ENCODE results near the gene VPS9D1.

DNA sequence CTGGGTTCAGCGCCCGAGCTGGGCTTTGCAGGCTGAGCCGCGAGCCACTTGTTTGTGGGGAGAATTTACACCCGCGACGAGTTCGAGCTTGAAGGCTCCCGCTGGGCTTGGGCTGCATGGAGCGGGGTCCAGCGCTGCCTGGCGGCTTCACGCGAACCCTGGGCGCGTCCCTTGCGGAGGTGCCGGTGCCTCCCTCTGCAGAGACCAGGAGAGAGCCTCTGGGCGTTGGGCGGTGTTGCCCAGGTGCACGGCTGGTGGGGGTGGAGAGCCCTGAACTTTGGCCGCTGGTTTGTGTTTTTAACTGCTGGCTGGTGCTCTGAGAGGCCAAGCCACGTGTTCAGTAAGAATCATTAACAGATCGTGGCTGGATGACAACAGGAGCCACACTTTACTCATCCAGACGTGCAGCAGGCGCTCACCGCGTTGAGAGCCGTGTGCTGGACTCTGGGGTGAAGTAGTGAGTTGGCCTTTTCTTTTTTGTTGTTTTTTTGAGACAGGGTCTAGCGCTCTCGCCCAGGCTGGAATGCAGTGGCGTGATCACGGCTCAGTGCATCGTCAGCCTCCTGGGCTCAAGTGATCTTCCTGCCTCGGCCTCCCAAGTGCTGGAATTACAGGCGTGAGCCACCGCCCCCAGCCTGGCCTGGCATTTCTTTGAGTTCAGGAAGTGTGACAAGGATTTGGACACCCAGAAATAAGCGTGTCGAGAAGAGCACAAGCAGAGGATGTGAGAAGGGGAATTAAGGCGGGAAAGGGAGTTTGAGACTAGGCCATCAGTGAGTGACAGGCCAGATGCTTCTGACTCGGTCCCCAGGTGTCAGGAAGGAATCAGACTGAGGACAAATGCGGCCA, 33.4 kb downstream of the VPS9D1 start:
- TF ChIP-seq MAX (IDR thresholded peaks at IDR 0.05) (peak; percentile 55), RAD21 (IDR thresholded peaks at IDR 0.05; ENCODE audit: low read depth) (no peak), TCF12 (IDR thresholded peaks at IDR 0.05; ENCODE audit: low read depth) (no peak)
- TF ChIP-seq, protein P1, sequence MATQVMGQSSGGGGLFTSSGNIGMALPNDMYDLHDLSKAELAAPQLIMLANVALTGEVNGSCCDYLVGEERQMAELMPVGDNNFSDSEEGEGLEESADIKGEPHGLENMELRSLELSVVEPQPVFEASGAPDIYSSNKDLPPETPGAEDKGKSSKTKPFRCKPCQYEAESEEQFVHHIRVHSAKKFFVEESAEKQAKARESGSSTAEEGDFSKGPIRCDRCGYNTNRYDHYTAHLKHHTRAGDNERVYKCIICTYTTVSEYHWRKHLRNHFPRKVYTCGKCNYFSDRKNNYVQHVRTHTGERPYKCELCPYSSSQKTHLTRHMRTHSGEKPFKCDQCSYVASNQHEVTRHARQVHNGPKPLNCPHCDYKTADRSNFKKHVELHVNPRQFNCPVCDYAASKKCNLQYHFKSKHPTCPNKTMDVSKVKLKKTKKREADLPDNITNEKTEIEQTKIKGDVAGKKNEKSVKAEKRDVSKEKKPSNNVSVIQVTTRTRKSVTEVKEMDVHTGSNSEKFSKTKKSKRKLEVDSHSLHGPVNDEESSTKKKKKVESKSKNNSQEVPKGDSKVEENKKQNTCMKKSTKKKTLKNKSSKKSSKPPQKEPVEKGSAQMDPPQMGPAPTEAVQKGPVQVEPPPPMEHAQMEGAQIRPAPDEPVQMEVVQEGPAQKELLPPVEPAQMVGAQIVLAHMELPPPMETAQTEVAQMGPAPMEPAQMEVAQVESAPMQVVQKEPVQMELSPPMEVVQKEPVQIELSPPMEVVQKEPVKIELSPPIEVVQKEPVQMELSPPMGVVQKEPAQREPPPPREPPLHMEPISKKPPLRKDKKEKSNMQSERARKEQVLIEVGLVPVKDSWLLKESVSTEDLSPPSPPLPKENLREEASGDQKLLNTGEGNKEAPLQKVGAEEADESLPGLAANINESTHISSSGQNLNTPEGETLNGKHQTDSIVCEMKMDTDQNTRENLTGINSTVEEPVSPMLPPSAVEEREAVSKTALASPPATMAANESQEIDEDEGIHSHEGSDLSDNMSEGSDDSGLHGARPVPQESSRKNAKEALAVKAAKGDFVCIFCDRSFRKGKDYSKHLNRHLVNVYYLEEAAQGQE (IDR thresholded peaks at IDR 0.05; ENCODE audit: low read depth), result no peak
- TF ChIP-seq, protein P2, sequence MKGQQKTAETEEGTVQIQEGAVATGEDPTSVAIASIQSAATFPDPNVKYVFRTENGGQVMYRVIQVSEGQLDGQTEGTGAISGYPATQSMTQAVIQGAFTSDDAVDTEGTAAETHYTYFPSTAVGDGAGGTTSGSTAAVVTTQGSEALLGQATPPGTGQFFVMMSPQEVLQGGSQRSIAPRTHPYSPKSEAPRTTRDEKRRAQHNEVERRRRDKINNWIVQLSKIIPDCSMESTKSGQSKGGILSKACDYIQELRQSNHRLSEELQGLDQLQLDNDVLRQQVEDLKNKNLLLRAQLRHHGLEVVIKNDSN (IDR thresholded peaks at IDR 0.05), result peak; percentile 39

Data from Ishikawa (cell line).